ENCODE data around the gene SNRNP35.
A peak's percentile ranks its signal among the peaks of the same experiment; 100 is the strongest.
"Not testable (repeated sequence)": the region's sequence is repeated elsewhere in the genome, so short reads cannot be mapped to it uniquely, and the experiment has no call there.

SNRNP35 gene

GRCh38 chr12:123457980-123458779, at the start of gene SNRNP35:
TSS of gene SNRNP35 (plus strand) at chr12:123458139. CDS start at chr12:123465541, 7,402 bp downstream.
- peak; percentile 56 for DNase-seq (ENCODE audit: low read depth)
- in situ Hi-C loops (cut with HindIII; ENCODE audit: low sequenced_read_pairs) = no loop called here
- no peak for TF ChIP-seq CTCF (IDR thresholded peaks at IDR 0.05; ENCODE audit: low read depth, low read length, missing control alignments)
- H3K4me3 ChIP-seq (ENCODE audit: low read depth, low read length) = peak within 1 kb of the TSS; percentile 67

GRCh38 chr12:123408619-123409018, 49.3 kb upstream of the SNRNP35 start:
- DNase-seq (ENCODE audit: low read depth); H3K4me3 ChIP-seq (ENCODE audit: low read depth, low read length); in situ Hi-C loops (cut with HindIII; ENCODE audit: low sequenced_read_pairs): not testable (repeated sequence)

GRCh38 chr12:123409284-123410040, 48.5 kb upstream of the SNRNP35 start:
- in situ Hi-C loops (cut with HindIII; ENCODE audit: low sequenced_read_pairs); H3K4me3 ChIP-seq (ENCODE audit: low read depth, low read length); DNase-seq (ENCODE audit: low read depth): not testable (repeated sequence)

- no peak overlapping the region for H3K4me3 ChIP-seq (ENCODE audit: low read depth, low read length)
Measured at GRCh38 chr12:123410041-123410412, 47.9 kb upstream of the SNRNP35 start.

GRCh38 chr12:123421314-123421713, 36.6 kb upstream of the SNRNP35 start:
- no peak overlapping the region for H3K4me3 ChIP-seq (ENCODE audit: low read depth, low read length)
- no peak for DNase-seq (ENCODE audit: low read depth)
- peak; percentile 5 for TF ChIP-seq CTCF (IDR thresholded peaks at IDR 0.05; ENCODE audit: low read depth, low read length, missing control alignments)
- in situ Hi-C loops (cut with HindIII; ENCODE audit: low sequenced_read_pairs) = no loop called here

More at GRCh38 chr12:123410041-123410412, 47.9 kb upstream of the SNRNP35 start:
- in situ Hi-C loops (cut with HindIII; ENCODE audit: low sequenced_read_pairs) = no loop called here
- no peak for DNase-seq (ENCODE audit: low read depth)
- no peak for TF ChIP-seq CTCF (IDR thresholded peaks at IDR 0.05; ENCODE audit: low read depth, low read length, missing control alignments)

GRCh38 chr12:123427036-123427769, 30.7 kb upstream of the SNRNP35 start:
- DNase-seq (ENCODE audit: low read depth) = no peak
- in situ Hi-C loops (cut with HindIII; ENCODE audit: low sequenced_read_pairs) = no loop called here
- no peak for TF ChIP-seq CTCF (IDR thresholded peaks at IDR 0.05; ENCODE audit: low read depth, low read length, missing control alignments)
- H3K4me3 ChIP-seq (ENCODE audit: low read depth, low read length) = no peak overlapping the region

GRCh38 chr12:123428591-123428990, 29.3 kb upstream of the SNRNP35 start:
- DNase-seq (ENCODE audit: low read depth) = no peak
- H3K4me3 ChIP-seq (ENCODE audit: low read depth, low read length) = no peak overlapping the region
- in situ Hi-C loops (cut with HindIII; ENCODE audit: low sequenced_read_pairs) = no loop called here

GRCh38 chr12:123429101-123429500, 28.8 kb upstream of the SNRNP35 start:
- H3K4me3 ChIP-seq (ENCODE audit: low read depth, low read length); DNase-seq (ENCODE audit: low read depth); in situ Hi-C loops (cut with HindIII; ENCODE audit: low sequenced_read_pairs): not testable (repeated sequence)

More at GRCh38 chr12:123428591-123428990, 29.3 kb upstream of the SNRNP35 start:
- TF ChIP-seq CTCF (IDR thresholded peaks at IDR 0.05; ENCODE audit: low read depth, low read length, missing control alignments) = no peak

GRCh38 chr12:123431951-123432817, 25.8 kb upstream of the SNRNP35 start:
- not testable (repeated sequence) for DNase-seq (ENCODE audit: low read depth); H3K4me3 ChIP-seq (ENCODE audit: low read depth, low read length)

More at GRCh38 chr12:123431951-123432817, 25.8 kb upstream of the SNRNP35 start:
- in situ Hi-C loops (cut with HindIII; ENCODE audit: low sequenced_read_pairs) = not testable (repeated sequence)

Data from astrocyte of the cerebellum (primary cell).